Upper lobe of left lung (tissue), 6 donors: ENCODE measurements around the gene LMBRD2. TPM values are rescaled to one million over a fixed set of nuclear protein-coding genes. Genes with fewer than 3 reads are reported as not detected.
"Not testable (repeated sequence)": the region's sequence is repeated elsewhere in the genome, so short reads cannot be mapped to it uniquely, and the experiment has no call there.

ENCODE experiments used
- ATAC-seq, 2 donors: fragments of 200-7000 bp; cut with Tn5 transposase; one replicate each; pipeline ENCODE4 v1.9.1; 2022; ENCODE audit warnings: mild to moderate bottlenecking in 2 of 2, moderate library complexity in 2 of 2; ENCODE audit not compliant: low FRiP score in 2 of 2
- DNase-seq, 2 donors: peaks; one replicate each; pipeline ENCODE4 v3.0.0-alpha.2; 2019 to 2020
- H3K27ac ChIP-seq, 4 donors: fragments of 200-600 bp; sonication (generic); one replicate each; pipeline ENCODE4 v1.5.1; 2016 to 2019
- H3K27me3 ChIP-seq, 4 donors: fragments of 200-600 bp; sonication (generic); one replicate each; pipeline ENCODE4 v1.5.1; 2017 to 2019
- H3K36me3 ChIP-seq, 4 donors: fragments of 200-600 bp; sonication (generic); one replicate each; pipeline ENCODE4 v1.5.1; 2016 to 2019
- H3K4me1 ChIP-seq, 4 donors: fragments of 200-600 bp; sonication (generic); one replicate each; pipeline ENCODE4 v1.5.1; 2018 to 2019
- H3K4me3 ChIP-seq, 4 donors: fragments of 200-600 bp; sonication (generic); one replicate each; pipeline ENCODE4 v1.5.1; 2017 to 2019; ENCODE audit warnings: mild to moderate bottlenecking in 2 of 4, moderate library complexity in 1 of 4
- H3K9me3 ChIP-seq, 4 donors: fragments of 200-600 bp; sonication (generic); one replicate each; pipeline ENCODE4 v1.5.1; 2018 to 2019
- EP300 ChIP-seq, 4 donors: sonication (generic); formaldehyde crosslinking; IDR thresholded peaks; one replicate each; pipeline ENCODE4 v1.5.1; 2017; ENCODE audit warnings: antibody characterized with exemption in 4 of 4, control low read depth in 2 of 4
- POLR2A ChIP-seq, 4 donors: fragments of 450-650 bp; IDR thresholded peaks; one replicate each; pipeline ENCODE4 v1.5.1; 2016 to 2017; ENCODE audit warnings: antibody characterized with exemption in 4 of 4, mild to moderate bottlenecking in 2 of 4
- POLR2AphosphoS5 ChIP-seq, 2 donors: sonication (generic); formaldehyde crosslinking; IDR thresholded peaks; one replicate each; pipeline ENCODE4 v1.5.1; 2017; ENCODE audit warnings: antibody characterized with exemption in 2 of 2
- WGBS, 2 donors: methylation state at CpG; one replicate each; pipeline ENCODE4 v1.1.5; 2017 to 2018; 5-methylcytosine and 5-hydroxymethylcytosine counted together
- total RNA-seq, 6 donors: library from RNA; depleted of rRNA in 4 of 6; stranded (reverse); fragments of >200 nt in 4 of 6; gene quantifications; one replicate each; pipeline versions ENCODE4 v1.1.0 to v1.2.1, GENCODE V29; 2016 to 2021
- TF ChIP-seq, protein P1 (sequence below), 6 experiments: fragments of 450-650 bp in 4 of 6; fragments of 200-600 bp in 2 of 6; sonication (generic) in 2 of 6; IDR thresholded peaks; one replicate each; pipeline ENCODE4 v1.5.1; 2016 to 2019; ENCODE audit warnings: antibody characterized with exemption in 6 of 6
- donor health status: DM: no; HTN: no; CAD: no; lungs with moderate emphysema.
- donor health status: DM: no; HTN: yes; CAD: no; lungs with severe emphysema.

Gene LMBRD2
- total RNA-seq, 6 donors from 2014 or later: 3.8 to 27.0 (median 8.8) TPM

DNA sequence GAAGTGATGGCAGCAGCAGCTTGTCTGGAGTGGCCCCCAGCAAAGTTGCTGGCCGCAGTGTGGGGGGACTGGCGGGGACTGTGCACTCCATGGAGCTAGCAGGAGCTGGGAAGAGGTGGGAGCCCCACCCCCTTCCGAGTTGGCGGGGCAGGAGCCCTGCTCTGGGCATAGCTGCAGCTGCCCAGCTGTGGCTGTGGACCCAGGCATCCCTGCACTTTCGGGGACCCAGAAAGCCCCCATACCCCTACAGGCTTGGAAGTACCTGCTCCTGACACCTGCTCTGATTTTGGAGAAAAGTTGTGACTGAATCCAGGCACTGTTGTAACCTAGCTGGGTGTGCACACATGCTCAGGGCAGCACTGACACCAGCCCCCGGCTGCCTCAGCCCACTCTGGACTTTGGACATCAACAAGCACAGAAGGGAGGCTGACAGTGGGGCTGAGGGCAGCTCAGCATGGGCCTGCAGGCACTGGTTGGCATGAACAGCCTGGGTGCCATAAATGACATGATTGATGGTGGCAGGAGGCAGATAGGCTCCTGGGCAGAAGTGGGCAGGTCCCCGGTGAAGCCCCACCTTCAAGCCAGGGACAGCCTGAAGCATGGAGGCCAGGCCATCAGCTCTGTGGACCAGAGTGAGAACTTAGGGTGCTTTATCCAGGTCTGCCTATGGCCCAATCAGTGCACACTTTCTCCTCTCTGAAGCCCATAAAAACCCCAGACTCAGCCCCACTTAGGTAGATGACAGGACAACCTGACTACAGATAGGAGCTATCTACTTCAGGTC is 12.6 kb downstream of the LMBRD2 start:
- 100% methylated on average over 2 to 7 of the region's 7 CpGs for WGBS, 2 donors
- TF ChIP-seq EP300 (IDR thresholded peaks at IDR 0.05) (no peak), POLR2AphosphoS5 (IDR thresholded peaks at IDR 0.05) (no peak), POLR2A (IDR thresholded peaks at IDR 0.05) (no peak)
- TF ChIP-seq, protein P1, sequence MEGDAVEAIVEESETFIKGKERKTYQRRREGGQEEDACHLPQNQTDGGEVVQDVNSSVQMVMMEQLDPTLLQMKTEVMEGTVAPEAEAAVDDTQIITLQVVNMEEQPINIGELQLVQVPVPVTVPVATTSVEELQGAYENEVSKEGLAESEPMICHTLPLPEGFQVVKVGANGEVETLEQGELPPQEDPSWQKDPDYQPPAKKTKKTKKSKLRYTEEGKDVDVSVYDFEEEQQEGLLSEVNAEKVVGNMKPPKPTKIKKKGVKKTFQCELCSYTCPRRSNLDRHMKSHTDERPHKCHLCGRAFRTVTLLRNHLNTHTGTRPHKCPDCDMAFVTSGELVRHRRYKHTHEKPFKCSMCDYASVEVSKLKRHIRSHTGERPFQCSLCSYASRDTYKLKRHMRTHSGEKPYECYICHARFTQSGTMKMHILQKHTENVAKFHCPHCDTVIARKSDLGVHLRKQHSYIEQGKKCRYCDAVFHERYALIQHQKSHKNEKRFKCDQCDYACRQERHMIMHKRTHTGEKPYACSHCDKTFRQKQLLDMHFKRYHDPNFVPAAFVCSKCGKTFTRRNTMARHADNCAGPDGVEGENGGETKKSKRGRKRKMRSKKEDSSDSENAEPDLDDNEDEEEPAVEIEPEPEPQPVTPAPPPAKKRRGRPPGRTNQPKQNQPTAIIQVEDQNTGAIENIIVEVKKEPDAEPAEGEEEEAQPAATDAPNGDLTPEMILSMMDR (IDR thresholded peaks at IDR 0.05): no peak
- peaks cover 5 to 54% (median 11%) of the 10 kb centered on the region in 4 donors for H3K36me3 ChIP-seq

DNA sequence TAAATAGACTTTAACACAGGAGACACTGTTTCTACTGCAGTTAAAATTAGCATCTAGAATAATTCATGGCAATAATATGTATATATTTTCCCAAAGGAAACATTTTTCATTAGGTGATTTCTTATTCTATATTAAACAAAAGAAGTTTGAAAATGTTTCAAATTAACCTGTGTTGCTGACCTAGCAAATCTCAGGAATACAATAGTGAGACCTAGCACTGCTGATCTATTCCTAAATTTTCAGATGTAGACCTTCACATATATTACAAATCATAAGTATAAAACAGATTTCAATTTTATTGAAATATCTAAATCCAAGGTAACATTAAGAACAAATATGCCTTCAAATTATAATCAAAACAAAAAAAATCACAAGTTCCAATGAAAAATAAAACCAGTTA is 15.1 kb downstream of the LMBRD2 start:
- Histone ChIP-seq H3K9me3 (no peaks in the 10 kb centered on the region), H3K36me3 (peaks cover 5 to 47% (median 11%) of the 10 kb centered on the region in 4 donors), H3K27ac (no peak overlapping the region), H3K4me1 (no peaks in the 10 kb centered on the region), H3K27me3 (no peaks in the 10 kb centered on the region), H3K4me3 (no peak overlapping the region)
- DNase-seq (no peak), ATAC-seq (no peak)
- TF ChIP-seq POLR2AphosphoS5 (IDR thresholded peaks at IDR 0.05) (no peak), POLR2A (IDR thresholded peaks at IDR 0.05) (no peak), EP300 (IDR thresholded peaks at IDR 0.05) (no peak)
- TF ChIP-seq, protein P1 (IDR thresholded peaks at IDR 0.05): no peak

More for the DNA sequence above, 12.6 kb downstream of the LMBRD2 start:
- H3K4me3 ChIP-seq: no peak overlapping the region
- ATAC-seq: peak in 1 of 2 donors; percentile 51
- peak in 1 of 2 donors; percentile 43 for DNase-seq
- H3K4me1 ChIP-seq: no peaks in the 10 kb centered on the region
- H3K9me3 ChIP-seq: no peaks in the 10 kb centered on the region
- no peaks in the 10 kb centered on the region for H3K27me3 ChIP-seq
- H3K27ac ChIP-seq: no peak overlapping the region

DNA sequence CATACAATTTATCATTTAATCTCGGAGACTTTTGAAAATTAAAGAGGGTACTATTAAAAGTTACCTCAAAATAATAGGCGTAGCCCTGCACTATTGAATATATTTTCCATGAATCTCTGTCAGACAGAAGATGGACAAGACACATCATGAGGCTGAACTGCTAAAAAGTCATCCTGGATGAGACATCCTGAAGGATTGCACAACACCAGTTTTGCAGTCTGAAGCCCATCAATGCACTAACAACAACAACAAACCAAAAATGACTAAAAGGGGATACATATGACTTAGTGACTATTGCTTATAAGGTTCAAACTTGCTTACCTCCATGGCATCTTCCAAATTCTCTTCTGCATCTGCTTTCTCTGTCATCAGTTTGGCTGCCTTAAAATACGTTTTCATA is 15.7 kb downstream of the LMBRD2 start:
- TF ChIP-seq EP300 (IDR thresholded peaks at IDR 0.05): no peak
- no peak for TF ChIP-seq POLR2AphosphoS5 (IDR thresholded peaks at IDR 0.05)
- TF ChIP-seq POLR2A (IDR thresholded peaks at IDR 0.05): no peak
- TF ChIP-seq, protein P1 (IDR thresholded peaks at IDR 0.05): no peak
- no peaks in the 10 kb centered on the region for H3K9me3 ChIP-seq
- H3K4me3 ChIP-seq: no peak overlapping the region
- H3K36me3 ChIP-seq: peaks cover 3 to 44% (median 9%) of the 10 kb centered on the region in 4 donors
- H3K27me3 ChIP-seq: no peaks in the 10 kb centered on the region
- DNase-seq (no peak), ATAC-seq (no peak)
- 99 to 100% methylated on average over 3 of the region's 3 CpGs for WGBS, 2 donors
- H3K4me1 ChIP-seq: no peaks in the 10 kb centered on the region
- no peak overlapping the region for H3K27ac ChIP-seq

DNA sequence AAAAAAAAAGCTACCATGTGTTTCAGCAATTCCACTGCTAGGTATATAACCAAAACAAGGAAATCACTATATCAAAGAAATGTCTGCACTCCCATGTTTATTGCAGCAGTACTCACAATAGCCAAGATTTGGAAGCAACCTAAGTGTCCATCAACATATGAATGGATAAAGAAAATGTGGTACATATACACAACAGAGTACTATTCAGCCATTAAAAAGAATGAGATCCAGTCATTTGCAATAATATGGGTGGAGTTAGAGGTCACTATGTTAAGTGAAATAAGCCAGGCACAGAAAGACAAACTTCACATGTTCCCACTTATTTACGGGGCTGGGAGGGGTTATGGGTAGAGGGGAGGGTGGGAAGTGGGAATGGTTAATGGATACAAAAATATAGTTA is 18.7 kb downstream of the LMBRD2 start:
- ATAC-seq, H3K27ac ChIP-seq: not testable (repeated sequence)
- WGBS, 2 donors: 90 to 93% methylated on average over 1 of the region's 1 CpG

DNA sequence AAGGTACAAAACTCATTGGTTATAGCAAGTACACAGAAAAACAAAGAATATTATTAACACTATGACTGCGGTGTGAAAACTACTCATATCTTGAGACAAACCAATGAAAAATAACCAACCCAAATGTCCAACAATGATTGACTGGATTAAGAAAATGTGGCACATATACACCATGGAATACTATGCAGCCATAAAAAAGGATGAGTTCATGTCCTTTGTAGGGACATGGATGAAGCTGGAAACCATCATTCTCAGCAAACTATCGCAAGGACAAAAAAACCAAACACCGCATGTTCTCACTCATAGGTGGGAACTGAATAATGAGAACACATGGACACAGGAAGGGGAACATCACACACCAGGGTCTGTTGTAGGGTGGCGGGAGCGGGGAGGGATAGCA is 22.0 kb downstream of the LMBRD2 start:
- not testable (repeated sequence) for H3K4me1 ChIP-seq, ATAC-seq
- WGBS, 2 donors: 94 to 97% methylated on average over 5 of the region's 5 CpGs

More for the DNA sequence above, 18.7 kb downstream of the LMBRD2 start:
- H3K4me3 ChIP-seq, DNase-seq, H3K27me3 ChIP-seq, H3K4me1 ChIP-seq, H3K9me3 ChIP-seq: not testable (repeated sequence)
- peaks cover 0 to 48% (median 1%) of the 10 kb centered on the region in 4 donors for H3K36me3 ChIP-seq

DNA sequence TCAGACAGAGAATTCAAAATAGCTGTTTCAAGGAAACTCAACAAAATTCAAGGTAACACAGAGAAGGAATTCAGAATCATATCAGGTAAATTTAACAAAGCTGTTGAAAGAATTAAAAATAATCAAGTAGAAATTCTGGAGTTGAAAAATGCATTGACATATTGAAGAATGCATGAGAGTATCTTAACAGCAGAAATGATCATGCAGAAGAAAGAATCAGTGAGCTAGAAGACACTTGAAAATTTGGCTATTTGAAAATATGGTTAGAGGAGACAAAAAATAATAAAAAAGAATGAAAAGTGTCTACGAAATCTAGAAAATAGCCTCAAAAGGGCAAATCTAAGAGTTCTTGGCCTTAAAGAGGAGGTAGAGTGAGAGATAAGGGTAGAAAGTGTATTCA is 22.9 kb downstream of the LMBRD2 start:
- Histone ChIP-seq H3K27me3 (no peaks in the 10 kb centered on the region), H3K4me3 (no peak overlapping the region), H3K36me3 (peaks cover 0 to 27% (median 1%) of the 10 kb centered on the region in 4 donors), H3K4me1 (no peaks in the 10 kb centered on the region), H3K27ac (no peak overlapping the region), H3K9me3 (peaks cover 0 to 5% (median 0%) of the 10 kb centered on the region in 4 donors)
- ATAC-seq (no peak), DNase-seq (no peak)
- WGBS, 2 donors: 93 to 100% methylated on average over 1 of the region's 1 CpG
- no peak for TF ChIP-seq EP300 (IDR thresholded peaks at IDR 0.05)
- TF ChIP-seq, protein P1 (IDR thresholded peaks at IDR 0.05): no peak
- TF ChIP-seq POLR2AphosphoS5 (IDR thresholded peaks at IDR 0.05): no peak
- no peak for TF ChIP-seq POLR2A (IDR thresholded peaks at IDR 0.05)

More for the DNA sequence above, 22.0 kb downstream of the LMBRD2 start:
- not testable (repeated sequence) for H3K9me3 ChIP-seq, DNase-seq, H3K4me3 ChIP-seq, H3K27ac ChIP-seq, H3K27me3 ChIP-seq
- peaks cover 0 to 34% (median 1%) of the 10 kb centered on the region in 4 donors for H3K36me3 ChIP-seq
